Uterus (tissue), 2 donors: Measurements from ENCODE around the gene KCNH3.

ENCODE experiments used
- POLR2A ChIP-seq, 2 donors: fragments of 450-650 bp; IDR thresholded peaks; one replicate each; pipeline ENCODE4 v1.6.1; 2016; ENCODE audit warnings: antibody characterized with exemption in 2 of 2, mild to moderate bottlenecking in 1 of 2, moderate library complexity in 1 of 2
- TF ChIP-seq, protein P1 (sequence below), 4 experiments: fragments of 200-600 bp in 2 of 4; fragments of 450-650 bp in 2 of 4; sonication (generic) in 2 of 4; IDR thresholded peaks; one replicate each; pipeline ENCODE4 v1.5.1; 2016 to 2019; ENCODE audit warnings: antibody characterized with exemption in 4 of 4, mild to moderate bottlenecking in 2 of 4, moderate library complexity in 1 of 4

DNA sequence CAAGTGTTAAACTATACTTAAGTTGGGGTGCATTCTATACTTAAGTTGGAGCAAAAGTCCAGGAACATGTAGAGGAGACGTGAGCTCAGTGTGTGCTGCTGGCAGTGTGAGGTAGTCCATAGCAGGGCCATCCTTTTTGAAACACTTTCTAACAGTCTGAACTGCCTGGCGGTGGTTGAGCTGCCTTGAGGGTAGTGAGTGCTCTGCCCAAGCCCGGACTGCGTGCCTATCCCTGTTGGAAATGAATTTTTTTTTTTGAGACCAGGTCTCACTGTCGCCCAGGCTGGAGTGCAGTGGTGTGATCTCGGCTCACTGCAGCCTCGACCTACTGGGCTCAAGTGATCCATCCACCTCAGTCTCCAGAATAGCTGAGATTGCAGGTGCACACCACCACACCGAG is 14.1 kb downstream of the KCNH3 start:
- TF ChIP-seq, protein P1, sequence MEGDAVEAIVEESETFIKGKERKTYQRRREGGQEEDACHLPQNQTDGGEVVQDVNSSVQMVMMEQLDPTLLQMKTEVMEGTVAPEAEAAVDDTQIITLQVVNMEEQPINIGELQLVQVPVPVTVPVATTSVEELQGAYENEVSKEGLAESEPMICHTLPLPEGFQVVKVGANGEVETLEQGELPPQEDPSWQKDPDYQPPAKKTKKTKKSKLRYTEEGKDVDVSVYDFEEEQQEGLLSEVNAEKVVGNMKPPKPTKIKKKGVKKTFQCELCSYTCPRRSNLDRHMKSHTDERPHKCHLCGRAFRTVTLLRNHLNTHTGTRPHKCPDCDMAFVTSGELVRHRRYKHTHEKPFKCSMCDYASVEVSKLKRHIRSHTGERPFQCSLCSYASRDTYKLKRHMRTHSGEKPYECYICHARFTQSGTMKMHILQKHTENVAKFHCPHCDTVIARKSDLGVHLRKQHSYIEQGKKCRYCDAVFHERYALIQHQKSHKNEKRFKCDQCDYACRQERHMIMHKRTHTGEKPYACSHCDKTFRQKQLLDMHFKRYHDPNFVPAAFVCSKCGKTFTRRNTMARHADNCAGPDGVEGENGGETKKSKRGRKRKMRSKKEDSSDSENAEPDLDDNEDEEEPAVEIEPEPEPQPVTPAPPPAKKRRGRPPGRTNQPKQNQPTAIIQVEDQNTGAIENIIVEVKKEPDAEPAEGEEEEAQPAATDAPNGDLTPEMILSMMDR (IDR thresholded peaks at IDR 0.05): no peak
- TF ChIP-seq POLR2A (IDR thresholded peaks at IDR 0.05): no peak
